ENCODE data around the gene GEMIN7. TPM values are rescaled to one million over a fixed set of nuclear protein-coding genes. Genes with fewer than 3 reads are reported as not detected.

GEMIN7 gene
- total RNA-seq, 2 donors from 2014 or later: 15.8 to 19.5 TPM

DNA sequence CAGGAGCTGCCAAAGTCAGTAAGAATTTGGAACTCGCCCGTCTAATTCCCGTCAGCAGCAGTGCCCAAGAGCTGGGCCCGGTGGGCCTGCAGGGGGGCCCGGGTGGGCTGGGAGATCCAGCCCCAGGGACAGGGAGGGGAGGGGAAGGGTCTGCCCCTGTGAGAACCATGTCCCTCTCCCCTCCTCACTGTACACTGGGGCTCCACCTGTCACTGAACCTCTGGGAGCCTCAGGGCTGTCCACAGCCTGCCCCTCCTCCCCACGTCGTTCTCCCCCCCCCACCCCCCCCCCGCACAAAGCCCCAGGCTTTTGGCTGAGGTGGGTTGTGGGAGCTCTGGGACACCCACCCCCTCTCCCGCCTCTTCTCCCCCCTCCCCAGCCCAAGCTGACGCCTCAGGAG, 11.0 kb upstream of the GEMIN7 start:
- Histone ChIP-seq H3K36me3 (replicated peaks in 1 of 2; ENCODE audit: insufficient read depth in 1 of 2, low read depth in 2 of 2) (peaks cover 17 to 34% of the 10 kb centered on the region in 2 donors), H3K4me3 (no peak overlapping the region), H3K27me3 (no peaks in the 10 kb centered on the region), H3K9me3 (no peaks in the 10 kb centered on the region), H3K4me1 (no peaks in the 10 kb centered on the region), H3K27ac (no peak overlapping the region)
- 80 to 88% methylated on average over 8 of the region's 10 CpGs for WGBS, 2 donors
- no peak for ATAC-seq
- DNase-seq: no peak
- TF ChIP-seq, protein P1, sequence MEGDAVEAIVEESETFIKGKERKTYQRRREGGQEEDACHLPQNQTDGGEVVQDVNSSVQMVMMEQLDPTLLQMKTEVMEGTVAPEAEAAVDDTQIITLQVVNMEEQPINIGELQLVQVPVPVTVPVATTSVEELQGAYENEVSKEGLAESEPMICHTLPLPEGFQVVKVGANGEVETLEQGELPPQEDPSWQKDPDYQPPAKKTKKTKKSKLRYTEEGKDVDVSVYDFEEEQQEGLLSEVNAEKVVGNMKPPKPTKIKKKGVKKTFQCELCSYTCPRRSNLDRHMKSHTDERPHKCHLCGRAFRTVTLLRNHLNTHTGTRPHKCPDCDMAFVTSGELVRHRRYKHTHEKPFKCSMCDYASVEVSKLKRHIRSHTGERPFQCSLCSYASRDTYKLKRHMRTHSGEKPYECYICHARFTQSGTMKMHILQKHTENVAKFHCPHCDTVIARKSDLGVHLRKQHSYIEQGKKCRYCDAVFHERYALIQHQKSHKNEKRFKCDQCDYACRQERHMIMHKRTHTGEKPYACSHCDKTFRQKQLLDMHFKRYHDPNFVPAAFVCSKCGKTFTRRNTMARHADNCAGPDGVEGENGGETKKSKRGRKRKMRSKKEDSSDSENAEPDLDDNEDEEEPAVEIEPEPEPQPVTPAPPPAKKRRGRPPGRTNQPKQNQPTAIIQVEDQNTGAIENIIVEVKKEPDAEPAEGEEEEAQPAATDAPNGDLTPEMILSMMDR (IDR thresholded peaks at IDR 0.05): no peak
- no peak for TF ChIP-seq POLR2A (IDR thresholded peaks at IDR 0.05)
- intact Hi-C loops (cut with DNase I): no loop called here

DNA sequence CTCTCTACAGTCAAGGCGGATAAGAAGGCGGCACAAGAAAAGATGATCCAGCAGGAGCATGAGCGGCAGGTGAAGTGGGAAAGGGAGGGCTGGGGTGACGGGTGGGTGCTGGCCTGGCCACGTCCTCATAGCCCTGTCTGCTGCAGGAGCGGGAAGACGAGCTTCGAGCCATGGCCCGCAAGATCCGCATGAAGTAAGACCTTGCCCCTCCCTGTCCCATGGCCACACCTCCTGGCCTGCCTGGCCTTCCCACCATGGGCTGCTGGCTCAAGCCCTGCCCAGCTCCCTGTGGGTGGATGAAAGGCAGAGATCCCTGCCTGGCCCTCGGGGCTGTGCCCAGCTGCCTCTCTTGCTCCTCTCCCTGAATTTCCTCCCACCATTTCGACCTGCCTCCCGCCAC, 10.0 kb upstream of the GEMIN7 start:
- H3K9me3 ChIP-seq: no peaks in the 10 kb centered on the region
- intact Hi-C loops (cut with DNase I): no loop called here
- TF ChIP-seq, protein P1 (IDR thresholded peaks at IDR 0.05): no peak
- no peak for TF ChIP-seq POLR2A (IDR thresholded peaks at IDR 0.05)
- no peaks in the 10 kb centered on the region for H3K27me3 ChIP-seq
- 82 to 87% methylated on average over 13 of the region's 13 CpGs for WGBS, 2 donors
- H3K36me3 ChIP-seq (replicated peaks in 1 of 2; ENCODE audit: insufficient read depth in 1 of 2, low read depth in 2 of 2): peaks cover 11 to 28% of the 10 kb centered on the region in 2 donors
- no peaks in the 10 kb centered on the region for H3K4me1 ChIP-seq
- no peak for DNase-seq
- peak; percentile 18 for ATAC-seq
- no peak overlapping the region for H3K4me3 ChIP-seq
- H3K27ac ChIP-seq: no peak overlapping the region

DNA sequence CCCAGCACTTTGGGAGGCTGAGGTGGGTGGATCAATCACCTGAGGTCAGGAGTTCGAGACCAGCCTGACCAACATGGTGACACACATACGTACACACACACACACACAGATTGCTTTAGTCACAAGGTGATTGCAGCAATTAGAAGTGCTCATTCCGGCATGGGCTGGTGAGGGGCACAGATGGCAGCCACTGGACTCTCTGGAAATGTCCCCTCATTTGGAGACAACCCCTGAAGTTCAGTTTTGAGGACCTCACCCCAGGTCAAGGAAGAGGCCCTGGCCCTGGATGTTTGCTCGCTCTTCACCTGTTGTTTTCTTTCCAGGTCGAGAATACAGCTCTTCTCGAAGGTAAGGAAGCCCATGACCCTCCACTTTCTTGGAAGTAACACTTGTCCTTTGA, 8.8 kb upstream of the GEMIN7 start:
- no peak for ATAC-seq
- Histone ChIP-seq H3K9me3 (no peaks in the 10 kb centered on the region), H3K4me1 (peaks cover 6% of the 10 kb centered on the region), H3K36me3 (replicated peaks in 1 of 2; ENCODE audit: insufficient read depth in 1 of 2, low read depth in 2 of 2) (peaks cover 4 to 21% of the 10 kb centered on the region in 2 donors), H3K4me3 (no peak overlapping the region), H3K27ac (no peak overlapping the region), H3K27me3 (no peaks in the 10 kb centered on the region)
- intact Hi-C loops (cut with DNase I): no loop called here
- TF ChIP-seq, protein P1 (IDR thresholded peaks at IDR 0.05): no peak
- TF ChIP-seq POLR2A (IDR thresholded peaks at IDR 0.05): no peak
- no peak for DNase-seq
- WGBS, 2 donors: 83 to 94% methylated on average over 5 of the region's 6 CpGs

DNA sequence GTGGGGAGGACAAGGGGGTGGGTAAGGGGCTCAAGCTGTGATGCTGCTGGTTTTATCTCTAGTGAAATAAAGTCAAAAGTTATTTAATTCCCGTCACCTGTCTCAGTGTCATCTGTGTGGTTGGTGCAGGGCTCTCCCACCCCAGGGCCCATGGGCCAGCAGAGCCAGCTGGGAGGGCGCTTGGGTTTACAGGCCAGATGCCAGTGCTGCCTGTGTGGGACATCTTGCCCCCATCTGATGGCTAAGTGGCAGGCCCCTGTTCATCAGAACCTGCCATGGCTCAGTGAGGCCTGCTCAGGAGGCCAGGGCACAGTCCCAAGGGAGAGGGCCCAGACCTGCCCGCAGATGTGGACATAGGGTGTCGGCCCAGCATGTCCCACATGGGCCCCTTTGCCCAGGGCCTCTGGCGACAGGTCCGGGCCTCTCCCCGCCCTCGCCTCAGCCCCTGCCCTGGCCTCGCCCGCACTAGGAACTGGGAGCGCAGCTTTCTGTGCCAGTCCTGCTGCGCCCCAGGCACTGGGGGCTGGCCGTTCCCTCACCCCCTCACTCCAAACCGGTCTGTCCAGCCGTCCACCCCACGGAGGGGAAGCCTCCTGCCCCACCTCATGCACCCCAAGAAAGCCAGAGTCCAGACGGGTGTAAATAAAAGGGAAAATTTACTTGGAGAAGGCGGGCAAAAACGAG, 8.1 kb upstream of the GEMIN7 start:
- WGBS, 2 donors: 91% methylated on average over 8 to 17 of the region's 19 CpGs
- Histone ChIP-seq H3K9me3 (no peaks in the 10 kb centered on the region), H3K4me3 (no peak overlapping the region), H3K4me1 (peaks cover 12% of the 10 kb centered on the region), H3K36me3 (replicated peaks in 1 of 2; ENCODE audit: insufficient read depth in 1 of 2, low read depth in 2 of 2) (peaks cover 4 to 19% of the 10 kb centered on the region in 2 donors), H3K27me3 (no peaks in the 10 kb centered on the region), H3K27ac (no peak overlapping the region)
- intact Hi-C loops (cut with DNase I): no loop called here
- DNase-seq: no peak
- no peak for TF ChIP-seq POLR2A (IDR thresholded peaks at IDR 0.05)
- TF ChIP-seq, protein P1 (IDR thresholded peaks at IDR 0.05): no peak
- ATAC-seq: no peak

DNA sequence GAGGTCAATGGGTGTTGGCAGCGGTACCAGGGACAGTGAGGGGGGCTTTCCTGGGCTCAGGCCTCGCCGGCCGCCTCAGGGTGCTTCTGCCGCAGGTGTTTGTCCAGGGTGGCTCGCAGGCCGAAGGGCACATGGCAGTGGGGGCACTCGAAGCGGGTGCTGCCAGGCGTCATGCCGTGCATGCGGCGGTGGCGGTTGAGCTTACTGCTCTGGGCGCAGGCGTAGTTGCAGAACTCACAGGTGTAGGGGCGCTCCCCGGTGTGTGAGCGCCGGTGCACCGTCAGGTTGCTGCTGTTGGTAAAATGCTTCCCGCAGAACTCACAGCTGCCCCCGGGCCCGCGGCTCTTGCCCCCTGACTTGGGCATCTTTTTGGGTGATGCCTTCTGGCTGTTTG, 7.5 kb upstream of the GEMIN7 start:
- peaks cover 17% of the 10 kb centered on the region for H3K4me1 ChIP-seq
- 84 to 94% methylated on average over 10 to 15 of the region's 25 CpGs for WGBS, 2 donors
- H3K36me3 ChIP-seq (replicated peaks in 1 of 2; ENCODE audit: insufficient read depth in 1 of 2, low read depth in 2 of 2): peaks cover 4 to 19% of the 10 kb centered on the region in 2 donors

More for the DNA sequence above, 7.5 kb upstream of the GEMIN7 start:
- DNase-seq (no peak), ATAC-seq (no peak)
- Histone ChIP-seq H3K27ac (no peak overlapping the region), H3K27me3 (no peaks in the 10 kb centered on the region), H3K9me3 (no peaks in the 10 kb centered on the region), H3K4me3 (no peak overlapping the region)
- intact Hi-C loops (cut with DNase I): no loop called here
- TF ChIP-seq, protein P1 (IDR thresholded peaks at IDR 0.05): no peak
- no peak for TF ChIP-seq POLR2A (IDR thresholded peaks at IDR 0.05)

All from body of pancreas (tissue), 4 donors.